Measurements from ENCODE around the gene HBS1L. TPM values are rescaled to one million over a fixed set of nuclear protein-coding genes. Genes with fewer than 3 reads are reported as not detected.
A peak's percentile ranks its signal among the peaks of the same experiment; 100 is the strongest.

Gene HBS1L
- total and polyA plus RNA-seq, 9 of the 15 experiments (the other 6 are each of a cell fraction or from before 2014, with no cell fraction given): 101 to 199 (median 145) TPM

DNA sequence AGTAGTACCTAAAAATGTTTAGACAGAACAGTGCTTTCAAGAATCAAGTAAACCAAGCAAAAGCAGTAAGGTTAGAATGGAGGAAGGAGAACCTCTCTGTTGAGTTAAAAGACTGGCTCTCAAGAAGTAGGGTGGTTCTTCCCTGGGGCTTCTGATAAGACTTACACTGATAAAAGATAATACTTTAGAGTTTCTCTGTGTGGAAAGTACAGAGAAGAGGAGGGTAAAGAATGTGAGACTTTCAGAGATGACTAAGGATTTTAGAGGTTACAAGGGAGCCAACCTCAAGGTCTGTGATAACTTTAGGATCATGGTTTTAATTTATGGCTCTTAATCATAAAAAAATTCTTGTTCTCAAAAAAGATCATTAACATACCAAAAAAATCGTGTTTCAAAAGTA lies 73.8 kb downstream of the HBS1L start (continued):
- TF ChIP-seq, protein P1, sequence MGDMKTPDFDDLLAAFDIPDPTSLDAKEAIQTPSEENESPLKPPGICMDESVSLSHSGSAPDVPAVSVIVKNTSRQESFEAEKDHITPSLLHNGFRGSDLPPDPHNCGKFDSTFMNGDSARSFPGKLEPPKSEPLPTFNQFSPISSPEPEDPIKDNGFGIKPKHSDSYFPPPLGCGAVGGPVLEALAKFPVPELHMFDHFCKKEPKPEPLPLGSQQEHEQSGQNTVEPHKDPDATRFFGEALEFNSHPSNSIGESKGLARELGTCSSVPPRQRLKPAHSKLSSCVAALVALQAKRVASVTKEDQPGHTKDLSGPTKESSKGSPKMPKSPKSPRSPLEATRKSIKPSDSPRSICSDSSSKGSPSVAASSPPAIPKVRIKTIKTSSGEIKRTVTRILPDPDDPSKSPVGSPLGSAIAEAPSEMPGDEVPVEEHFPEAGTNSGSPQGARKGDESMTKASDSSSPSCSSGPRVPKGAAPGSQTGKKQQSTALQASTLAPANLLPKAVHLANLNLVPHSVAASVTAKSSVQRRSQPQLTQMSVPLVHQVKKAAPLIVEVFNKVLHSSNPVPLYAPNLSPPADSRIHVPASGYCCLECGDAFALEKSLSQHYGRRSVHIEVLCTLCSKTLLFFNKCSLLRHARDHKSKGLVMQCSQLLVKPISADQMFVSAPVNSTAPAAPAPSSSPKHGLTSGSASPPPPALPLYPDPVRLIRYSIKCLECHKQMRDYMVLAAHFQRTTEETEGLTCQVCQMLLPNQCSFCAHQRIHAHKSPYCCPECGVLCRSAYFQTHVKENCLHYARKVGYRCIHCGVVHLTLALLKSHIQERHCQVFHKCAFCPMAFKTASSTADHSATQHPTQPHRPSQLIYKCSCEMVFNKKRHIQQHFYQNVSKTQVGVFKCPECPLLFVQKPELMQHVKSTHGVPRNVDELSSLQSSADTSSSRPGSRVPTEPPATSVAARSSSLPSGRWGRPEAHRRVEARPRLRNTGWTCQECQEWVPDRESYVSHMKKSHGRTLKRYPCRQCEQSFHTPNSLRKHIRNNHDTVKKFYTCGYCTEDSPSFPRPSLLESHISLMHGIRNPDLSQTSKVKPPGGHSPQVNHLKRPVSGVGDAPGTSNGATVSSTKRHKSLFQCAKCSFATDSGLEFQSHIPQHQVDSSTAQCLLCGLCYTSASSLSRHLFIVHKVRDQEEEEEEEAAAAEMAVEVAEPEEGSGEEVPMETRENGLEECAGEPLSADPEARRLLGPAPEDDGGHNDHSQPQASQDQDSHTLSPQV (IDR thresholded peaks at IDR 0.05): peak; percentile 61
- TF ChIP-seq, protein P2, sequence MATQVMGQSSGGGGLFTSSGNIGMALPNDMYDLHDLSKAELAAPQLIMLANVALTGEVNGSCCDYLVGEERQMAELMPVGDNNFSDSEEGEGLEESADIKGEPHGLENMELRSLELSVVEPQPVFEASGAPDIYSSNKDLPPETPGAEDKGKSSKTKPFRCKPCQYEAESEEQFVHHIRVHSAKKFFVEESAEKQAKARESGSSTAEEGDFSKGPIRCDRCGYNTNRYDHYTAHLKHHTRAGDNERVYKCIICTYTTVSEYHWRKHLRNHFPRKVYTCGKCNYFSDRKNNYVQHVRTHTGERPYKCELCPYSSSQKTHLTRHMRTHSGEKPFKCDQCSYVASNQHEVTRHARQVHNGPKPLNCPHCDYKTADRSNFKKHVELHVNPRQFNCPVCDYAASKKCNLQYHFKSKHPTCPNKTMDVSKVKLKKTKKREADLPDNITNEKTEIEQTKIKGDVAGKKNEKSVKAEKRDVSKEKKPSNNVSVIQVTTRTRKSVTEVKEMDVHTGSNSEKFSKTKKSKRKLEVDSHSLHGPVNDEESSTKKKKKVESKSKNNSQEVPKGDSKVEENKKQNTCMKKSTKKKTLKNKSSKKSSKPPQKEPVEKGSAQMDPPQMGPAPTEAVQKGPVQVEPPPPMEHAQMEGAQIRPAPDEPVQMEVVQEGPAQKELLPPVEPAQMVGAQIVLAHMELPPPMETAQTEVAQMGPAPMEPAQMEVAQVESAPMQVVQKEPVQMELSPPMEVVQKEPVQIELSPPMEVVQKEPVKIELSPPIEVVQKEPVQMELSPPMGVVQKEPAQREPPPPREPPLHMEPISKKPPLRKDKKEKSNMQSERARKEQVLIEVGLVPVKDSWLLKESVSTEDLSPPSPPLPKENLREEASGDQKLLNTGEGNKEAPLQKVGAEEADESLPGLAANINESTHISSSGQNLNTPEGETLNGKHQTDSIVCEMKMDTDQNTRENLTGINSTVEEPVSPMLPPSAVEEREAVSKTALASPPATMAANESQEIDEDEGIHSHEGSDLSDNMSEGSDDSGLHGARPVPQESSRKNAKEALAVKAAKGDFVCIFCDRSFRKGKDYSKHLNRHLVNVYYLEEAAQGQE (IDR thresholded peaks at IDR 0.05; ENCODE audit: borderline replicate concordance): peak; percentile 15; the same call in 1 of the 2 replicates
- TF ChIP-seq, protein P2 (CRISPR knock-in tag; IDR thresholded peaks at IDR 0.05; ENCODE audit: low read depth): no peak
- TF ChIP-seq, protein P3, sequence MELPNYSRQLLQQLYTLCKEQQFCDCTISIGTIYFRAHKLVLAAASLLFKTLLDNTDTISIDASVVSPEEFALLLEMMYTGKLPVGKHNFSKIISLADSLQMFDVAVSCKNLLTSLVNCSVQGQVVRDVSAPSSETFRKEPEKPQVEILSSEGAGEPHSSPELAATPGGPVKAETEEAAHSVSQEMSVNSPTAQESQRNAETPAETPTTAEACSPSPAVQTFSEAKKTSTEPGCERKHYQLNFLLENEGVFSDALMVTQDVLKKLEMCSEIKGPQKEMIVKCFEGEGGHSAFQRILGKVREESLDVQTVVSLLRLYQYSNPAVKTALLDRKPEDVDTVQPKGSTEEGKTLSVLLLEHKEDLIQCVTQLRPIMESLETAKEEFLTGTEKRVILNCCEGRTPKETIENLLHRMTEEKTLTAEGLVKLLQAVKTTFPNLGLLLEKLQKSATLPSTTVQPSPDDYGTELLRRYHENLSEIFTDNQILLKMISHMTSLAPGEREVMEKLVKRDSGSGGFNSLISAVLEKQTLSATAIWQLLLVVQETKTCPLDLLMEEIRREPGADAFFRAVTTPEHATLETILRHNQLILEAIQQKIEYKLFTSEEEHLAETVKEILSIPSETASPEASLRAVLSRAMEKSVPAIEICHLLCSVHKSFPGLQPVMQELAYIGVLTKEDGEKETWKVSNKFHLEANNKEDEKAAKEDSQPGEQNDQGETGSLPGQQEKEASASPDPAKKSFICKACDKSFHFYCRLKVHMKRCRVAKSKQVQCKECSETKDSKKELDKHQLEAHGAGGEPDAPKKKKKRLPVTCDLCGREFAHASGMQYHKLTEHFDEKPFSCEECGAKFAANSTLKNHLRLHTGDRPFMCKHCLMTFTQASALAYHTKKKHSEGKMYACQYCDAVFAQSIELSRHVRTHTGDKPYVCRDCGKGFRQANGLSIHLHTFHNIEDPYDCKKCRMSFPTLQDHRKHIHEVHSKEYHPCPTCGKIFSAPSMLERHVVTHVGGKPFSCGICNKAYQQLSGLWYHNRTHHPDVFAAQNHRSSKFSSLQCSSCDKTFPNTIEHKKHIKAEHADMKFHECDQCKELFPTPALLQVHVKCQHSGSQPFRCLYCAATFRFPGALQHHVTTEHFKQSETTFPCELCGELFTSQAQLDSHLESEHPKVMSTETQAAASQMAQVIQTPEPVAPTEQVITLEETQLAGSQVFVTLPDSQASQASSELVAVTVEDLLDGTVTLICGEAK (IDR thresholded peaks at IDR 0.05): 0 out of 2 replicates have a peak, but pooled peaks have one; percentile 43
- TF ChIP-seq, protein P3 (CRISPR knock-in tag; IDR thresholded peaks at IDR 0.05): no peak
- no peak for TF ChIP-seq FOXA1 (IDR thresholded peaks at IDR 0.05; ENCODE audit: borderline replicate concordance)
